ENCODE measurements around the gene LHFPL6.

Gene LHFPL6

DNA sequence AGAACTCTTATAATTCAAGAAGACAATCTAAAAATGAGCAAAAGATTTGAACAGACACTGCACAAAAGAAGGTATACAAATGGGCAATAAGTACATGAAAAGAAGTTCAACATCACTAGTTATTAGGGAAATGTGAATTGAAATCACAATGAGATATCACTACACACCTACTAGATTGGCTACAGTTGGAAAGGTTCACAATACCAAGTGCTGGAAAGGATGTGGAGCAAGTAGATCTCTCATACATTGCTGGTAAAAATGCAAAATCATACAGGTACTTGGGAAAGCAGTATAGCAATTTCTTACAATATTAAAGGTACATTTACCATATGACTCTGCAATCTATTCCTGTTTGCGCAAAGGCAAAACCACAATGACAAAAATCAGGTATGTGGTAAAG lies 145.7 kb downstream of the LHFPL6 start:
- TF ChIP-seq CEBPB (IDR thresholded peaks at IDR 0.05) (no peak), CREB1 (IDR thresholded peaks at IDR 0.05; ENCODE audit: low read depth) (no peak), TCF12 (IDR thresholded peaks at IDR 0.05; ENCODE audit: low read depth) (no peak), NFIC (IDR thresholded peaks at IDR 0.05) (no peak)
- TF ChIP-seq, protein P1, sequence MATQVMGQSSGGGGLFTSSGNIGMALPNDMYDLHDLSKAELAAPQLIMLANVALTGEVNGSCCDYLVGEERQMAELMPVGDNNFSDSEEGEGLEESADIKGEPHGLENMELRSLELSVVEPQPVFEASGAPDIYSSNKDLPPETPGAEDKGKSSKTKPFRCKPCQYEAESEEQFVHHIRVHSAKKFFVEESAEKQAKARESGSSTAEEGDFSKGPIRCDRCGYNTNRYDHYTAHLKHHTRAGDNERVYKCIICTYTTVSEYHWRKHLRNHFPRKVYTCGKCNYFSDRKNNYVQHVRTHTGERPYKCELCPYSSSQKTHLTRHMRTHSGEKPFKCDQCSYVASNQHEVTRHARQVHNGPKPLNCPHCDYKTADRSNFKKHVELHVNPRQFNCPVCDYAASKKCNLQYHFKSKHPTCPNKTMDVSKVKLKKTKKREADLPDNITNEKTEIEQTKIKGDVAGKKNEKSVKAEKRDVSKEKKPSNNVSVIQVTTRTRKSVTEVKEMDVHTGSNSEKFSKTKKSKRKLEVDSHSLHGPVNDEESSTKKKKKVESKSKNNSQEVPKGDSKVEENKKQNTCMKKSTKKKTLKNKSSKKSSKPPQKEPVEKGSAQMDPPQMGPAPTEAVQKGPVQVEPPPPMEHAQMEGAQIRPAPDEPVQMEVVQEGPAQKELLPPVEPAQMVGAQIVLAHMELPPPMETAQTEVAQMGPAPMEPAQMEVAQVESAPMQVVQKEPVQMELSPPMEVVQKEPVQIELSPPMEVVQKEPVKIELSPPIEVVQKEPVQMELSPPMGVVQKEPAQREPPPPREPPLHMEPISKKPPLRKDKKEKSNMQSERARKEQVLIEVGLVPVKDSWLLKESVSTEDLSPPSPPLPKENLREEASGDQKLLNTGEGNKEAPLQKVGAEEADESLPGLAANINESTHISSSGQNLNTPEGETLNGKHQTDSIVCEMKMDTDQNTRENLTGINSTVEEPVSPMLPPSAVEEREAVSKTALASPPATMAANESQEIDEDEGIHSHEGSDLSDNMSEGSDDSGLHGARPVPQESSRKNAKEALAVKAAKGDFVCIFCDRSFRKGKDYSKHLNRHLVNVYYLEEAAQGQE (IDR thresholded peaks at IDR 0.05; ENCODE audit: low read depth) = no peak

DNA sequence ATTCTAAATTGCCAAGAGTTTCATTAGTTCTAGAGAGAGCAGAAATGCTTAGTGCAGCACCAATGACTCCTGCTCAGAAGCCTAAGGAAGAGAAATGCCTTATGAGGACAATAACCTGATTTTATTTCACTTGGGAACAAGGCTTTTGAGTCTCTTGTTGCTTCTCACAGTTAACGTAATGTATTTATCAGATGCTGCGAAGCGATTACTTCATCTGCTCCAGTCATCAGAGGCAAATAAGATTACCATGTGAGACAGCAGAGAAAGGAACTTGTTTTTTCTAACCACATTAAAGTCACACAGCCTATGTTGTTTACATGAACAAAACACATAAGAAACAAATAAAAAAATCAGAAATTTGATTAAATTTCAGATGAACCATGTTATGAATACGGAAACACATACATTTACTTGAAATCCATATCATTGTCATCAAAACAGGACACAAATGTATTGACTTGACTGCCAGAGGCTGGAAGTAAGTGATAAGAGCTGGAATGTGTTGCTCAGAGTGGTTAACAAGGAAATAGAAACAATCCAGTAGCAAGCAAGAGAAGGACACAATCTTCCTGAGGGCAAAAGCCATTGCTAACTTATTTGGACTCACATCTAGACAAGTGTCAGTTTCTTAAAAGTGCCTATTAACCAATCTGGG lies 147.3 kb downstream of the LHFPL6 start:
- TF ChIP-seq, protein P2, sequence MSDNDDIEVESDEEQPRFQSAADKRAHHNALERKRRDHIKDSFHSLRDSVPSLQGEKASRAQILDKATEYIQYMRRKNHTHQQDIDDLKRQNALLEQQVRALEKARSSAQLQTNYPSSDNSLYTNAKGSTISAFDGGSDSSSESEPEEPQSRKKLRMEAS (IDR thresholded peaks at IDR 0.05) = no peak
- no peak for TF ChIP-seq TEAD4 (IDR thresholded peaks at IDR 0.05)
- no peak for TF ChIP-seq TAF1 (IDR thresholded peaks at IDR 0.05; ENCODE audit: low read depth)

DNA sequence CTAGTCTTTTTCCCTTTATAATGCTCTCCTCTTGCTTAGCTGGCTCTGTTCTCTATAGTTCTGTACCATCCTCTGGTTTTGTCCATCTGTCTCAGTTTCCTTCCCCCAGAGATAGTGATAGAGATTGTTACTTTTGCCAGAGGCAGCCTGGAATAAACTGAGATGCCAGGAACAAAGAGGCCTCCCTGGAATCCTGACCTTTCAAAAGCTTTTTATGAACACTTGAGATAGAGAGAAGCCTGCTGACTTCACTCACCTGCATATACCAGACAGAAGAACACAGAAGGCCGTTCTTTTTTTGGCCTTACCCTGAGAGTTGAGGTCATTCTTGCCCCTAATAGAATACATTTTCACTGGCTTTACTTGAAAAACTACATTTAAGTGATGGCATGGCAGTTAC lies 150.2 kb downstream of the LHFPL6 start:
- no peak for TF ChIP-seq TAF1 (IDR thresholded peaks at IDR 0.05; ENCODE audit: low read depth)
- no peak for TF ChIP-seq CREB1 (IDR thresholded peaks at IDR 0.05; ENCODE audit: low read depth)
- no peak for TF ChIP-seq TCF12 (IDR thresholded peaks at IDR 0.05; ENCODE audit: low read depth)
- no peak for TF ChIP-seq EP300 (IDR thresholded peaks at IDR 0.05; ENCODE audit: borderline replicate concordance)
- no peak for TF ChIP-seq ZBTB7A (IDR thresholded peaks at IDR 0.05; ENCODE audit: low read depth)
- TF ChIP-seq TEAD4 (IDR thresholded peaks at IDR 0.05) = no peak
- TF ChIP-seq, protein P2 (IDR thresholded peaks at IDR 0.05) = no peak
- no peak for TF ChIP-seq NFIC (IDR thresholded peaks at IDR 0.05)
- TF ChIP-seq, protein P3, sequence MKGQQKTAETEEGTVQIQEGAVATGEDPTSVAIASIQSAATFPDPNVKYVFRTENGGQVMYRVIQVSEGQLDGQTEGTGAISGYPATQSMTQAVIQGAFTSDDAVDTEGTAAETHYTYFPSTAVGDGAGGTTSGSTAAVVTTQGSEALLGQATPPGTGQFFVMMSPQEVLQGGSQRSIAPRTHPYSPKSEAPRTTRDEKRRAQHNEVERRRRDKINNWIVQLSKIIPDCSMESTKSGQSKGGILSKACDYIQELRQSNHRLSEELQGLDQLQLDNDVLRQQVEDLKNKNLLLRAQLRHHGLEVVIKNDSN (IDR thresholded peaks at IDR 0.05) = no peak
- no peak for TF ChIP-seq FOXM1 (IDR thresholded peaks at IDR 0.05; ENCODE audit: borderline replicate concordance, low read depth)
- no peak for TF ChIP-seq EGR1 (IDR thresholded peaks at IDR 0.05)
- TF ChIP-seq, protein P1 (IDR thresholded peaks at IDR 0.05; ENCODE audit: low read depth) = no peak
- TF ChIP-seq RAD21 (IDR thresholded peaks at IDR 0.05; ENCODE audit: low read depth) = no peak
- TF ChIP-seq YY1 (IDR thresholded peaks at IDR 0.05; ENCODE audit: low read depth) = no peak

DNA sequence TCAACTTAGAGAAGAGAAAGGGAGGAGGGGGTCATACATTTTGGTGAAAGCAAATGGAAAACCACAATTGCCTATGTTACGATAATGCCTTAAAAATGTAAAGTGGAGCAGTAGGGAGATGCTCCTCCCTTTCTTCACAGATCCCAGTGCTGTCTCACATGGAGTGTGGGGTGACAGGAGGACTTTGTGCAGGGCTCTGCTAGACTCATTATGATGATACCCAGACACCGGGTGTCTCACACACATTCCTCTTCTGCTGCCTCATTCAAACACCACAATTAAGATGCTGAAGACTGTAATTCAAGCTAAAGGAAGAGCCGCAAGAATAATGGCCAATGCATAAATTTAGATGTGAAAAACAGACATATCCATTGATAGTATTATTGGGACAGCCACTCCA lies 150.6 kb downstream of the LHFPL6 start:
- TF ChIP-seq EGR1 (IDR thresholded peaks at IDR 0.05) = no peak

DNA sequence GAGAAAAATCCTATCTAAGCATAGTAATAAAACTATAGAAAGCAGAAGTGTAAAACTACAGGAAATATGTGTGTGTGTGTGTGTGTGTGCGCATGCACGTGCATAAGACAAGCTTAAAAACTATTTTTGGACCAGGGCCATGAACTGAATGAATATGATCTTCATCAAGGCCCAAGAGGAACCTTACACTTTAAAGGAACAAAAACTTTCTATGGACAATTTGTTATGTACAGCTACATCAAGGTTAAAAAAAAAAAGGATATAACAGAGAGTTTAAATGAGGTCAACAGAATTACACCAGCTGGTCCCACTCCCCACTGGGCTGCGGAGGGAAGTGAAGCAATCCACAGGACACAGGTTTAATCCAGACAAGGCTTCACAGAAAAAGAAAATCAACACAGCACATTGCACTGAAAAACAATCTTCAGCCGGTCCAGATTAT lies 151.1 kb downstream of the LHFPL6 start:
- TF ChIP-seq, protein P1 (IDR thresholded peaks at IDR 0.05; ENCODE audit: low read depth) = no peak
- no peak for TF ChIP-seq CREB1 (IDR thresholded peaks at IDR 0.05; ENCODE audit: low read depth)
- TF ChIP-seq, protein P3 (IDR thresholded peaks at IDR 0.05) = no peak
- no peak for TF ChIP-seq ZBTB7A (IDR thresholded peaks at IDR 0.05; ENCODE audit: low read depth)
- TF ChIP-seq CEBPB (IDR thresholded peaks at IDR 0.05) = no peak
- TF ChIP-seq TCF12 (IDR thresholded peaks at IDR 0.05; ENCODE audit: low read depth) = no peak
- no peak for TF ChIP-seq FOXM1 (IDR thresholded peaks at IDR 0.05; ENCODE audit: borderline replicate concordance, low read depth)
- no peak for TF ChIP-seq TAF1 (IDR thresholded peaks at IDR 0.05; ENCODE audit: low read depth)
- TF ChIP-seq, protein P2 (IDR thresholded peaks at IDR 0.05) = no peak
- TF ChIP-seq YY1 (IDR thresholded peaks at IDR 0.05; ENCODE audit: low read depth) = no peak
- TF ChIP-seq TEAD4 (IDR thresholded peaks at IDR 0.05) = no peak
- no peak for TF ChIP-seq NFIC (IDR thresholded peaks at IDR 0.05)
- TF ChIP-seq EGR1 (IDR thresholded peaks at IDR 0.05) = no peak
- TF ChIP-seq EP300 (IDR thresholded peaks at IDR 0.05; ENCODE audit: borderline replicate concordance) = no peak
- TF ChIP-seq RAD21 (IDR thresholded peaks at IDR 0.05; ENCODE audit: low read depth) = no peak
